HCT116 (cell line): Measurements from ENCODE around the gene ARHGAP29. TPM values are rescaled to one million over a fixed set of nuclear protein-coding genes. Genes with fewer than 3 reads are reported as not detected.

Experiments
- ATAC-seq: fragments of 200-7000 bp; cut with Tn5 transposase; 2 replicates; pipeline ENCODE4 v1.9.1; 2020; ENCODE audit warnings: mild to moderate bottlenecking, moderate library complexity
- BruUV-seq: library from RNA; stranded (reverse); fragments of 400-500 nt; replicated peaks from 2 replicates; lab custom pipeline; 2021; lab: Mats Ljungman, UMichigan
- CTCF ChIA-PET: fragments of 300-600 bp; sonication (Branson Sonifier 250); formaldehyde crosslinking; loops from one replicate; lab custom pipeline; 2021; ENCODE audit warnings: antibody characterized with exemption; lab: Charles Lee
- POLR2A ChIA-PET: fragments of 300-600, 350-600 bp; sonication (Branson Sonifier 250); formaldehyde crosslinking; loops from one replicate; lab custom pipeline; 2021; ENCODE audit warnings: antibody characterized with exemption; lab: Charles Lee
- RAD21 ChIA-PET, 2 experiments: fragments of 300-600 bp; sonication (Branson Sonifier 250); formaldehyde crosslinking; loops; one replicate each; lab custom pipeline; 2023; ENCODE audit warnings: low total read pairs in 2 of 2; ENCODE audit not compliant: uncharacterized antibody in 2 of 2, unreplicated experiment in 2 of 2, low non-redundant PET in 1 of 2; lab: Charles Lee
- DNase-seq: peaks from one replicate; pipeline ENCODE4 v3.0.0-alpha.2; 2010; ENCODE audit warnings: low read depth, low spot score
- H2AFZ ChIP-seq: fragments of 200-600 bp; shearing (Covaris generic), sonication (generic); 2 replicates; pipeline ENCODE4 v1.6.1; 2017; ENCODE audit warnings: low read depth, mixed run types, mixed read lengths, antibody characterized with exemption, low read length; ENCODE audit not compliant: poor library complexity, severe bottlenecking
- H3K27ac ChIP-seq: 2 replicates; pipeline ENCODE4 v1.5.1; 2012; ENCODE audit warnings: low read depth, low read length
- H3K27me3 ChIP-seq: fragments of 200-600 bp; sonication (generic); 2 replicates; pipeline ENCODE4 v1.6.1; 2016; ENCODE audit warnings: mixed run types, low read length, mixed read lengths; ENCODE audit not compliant: insufficient read depth
- H3K36me3 ChIP-seq, 2 experiments: fragments of 200-500 bp in 1 of 2; fragments of 200-600 bp in 1 of 2; sonication (Bioruptor generic) in 1 of 2; sonication (generic) in 1 of 2; 2 replicates each; pipeline versions ENCODE4 v1.5.1 to v1.6.1; 2014 to 2016; ENCODE audit warnings: low read length in 2 of 2, inconsistent platforms in 1 of 2, mixed read lengths in 1 of 2, mixed run types in 1 of 2; ENCODE audit not compliant: insufficient read depth in 2 of 2, control insufficient read depth in 1 of 2
- H3K4me1 ChIP-seq, 2 experiments: fragments of 200-600 bp in 1 of 2; sonication (generic) in 1 of 2; 2 replicates each; pipeline versions ENCODE4 v1.5.1 to v1.6.1; 2012 to 2017; ENCODE audit warnings: low read length in 2 of 2, inconsistent platforms in 1 of 2, mild to moderate bottlenecking in 1 of 2, mixed read lengths in 1 of 2, mixed run types in 1 of 2, moderate library complexity in 1 of 2; ENCODE audit not compliant: insufficient read depth in 2 of 2, control insufficient read depth in 1 of 2
- H3K4me2 ChIP-seq: fragments of 200-600 bp; sonication (generic); 2 replicates; pipeline ENCODE4 v1.6.1; 2017; ENCODE audit warnings: mixed run types, low read length, mixed read lengths
- H3K4me3 ChIP-seq, 2 experiments: fragments of 200-600 bp in 1 of 2; sonication (generic) in 1 of 2; replicated peaks in 1 of 2; 2 replicates each; pipeline ENCODE4 v1.5.1; 2011 to 2016; ENCODE audit warnings: low read length in 2 of 2, control low read depth in 1 of 2, low read depth in 1 of 2, mild to moderate bottlenecking in 1 of 2, mixed read lengths in 1 of 2, mixed run types in 1 of 2
- H3K79me2 ChIP-seq: fragments of 200-600 bp; sonication (generic); 2 replicates; pipeline ENCODE4 v1.6.1; 2017; ENCODE audit warnings: mild to moderate bottlenecking, mixed run types, low read length, moderate library complexity, mixed read lengths; ENCODE audit not compliant: insufficient read depth
- H3K9ac ChIP-seq: fragments of 200-600 bp; sonication (generic); 2 replicates; pipeline ENCODE4 v1.6.1; 2016; ENCODE audit warnings: low read length, mixed read lengths
- H3K9me2 ChIP-seq: fragments of 200-600 bp; sonication (generic), shearing (Covaris generic); 2 replicates; pipeline ENCODE4 v1.6.1; 2017; ENCODE audit warnings: mixed run types, mild to moderate bottlenecking, moderate library complexity; ENCODE audit not compliant: insufficient read depth
- H3K9me3 ChIP-seq, 2 experiments: fragments of 200-500 bp in 1 of 2; fragments of 200-600 bp in 1 of 2; sonication (Bioruptor generic) in 1 of 2; sonication (generic) in 1 of 2; 2 replicates each; pipeline ENCODE4 v1.6.1; 2014 to 2017; ENCODE audit warnings: low read length in 2 of 2, mixed read lengths in 2 of 2, inconsistent platforms in 1 of 2, low read depth in 1 of 2, mild to moderate bottlenecking in 1 of 2, mixed run types in 1 of 2, moderate library complexity in 1 of 2; ENCODE audit not compliant: control insufficient read depth in 1 of 2, insufficient read depth in 1 of 2
- H4K20me1 ChIP-seq: fragments of 200-600 bp; sonication (generic), shearing (Covaris generic); 2 replicates; pipeline ENCODE4 v1.6.1; 2017; ENCODE audit warnings: mixed run types, mild to moderate bottlenecking, moderate library complexity; ENCODE audit not compliant: insufficient read depth
- intact Hi-C: fragments of 100-400 bp; cut with micrococcal nuclease; formaldehyde crosslinking; loops from 2 replicates; pipeline ENCODE4 v1.10.0; 2022
- total RNA-seq: library from RNA; stranded (reverse); gene quantifications from one replicate; pipeline ENCODE4 v1.2.1, GENCODE V29; 2021; ENCODE audit not compliant: unreplicated experiment
- TF ChIP-seq, protein P1 (sequence below): IDR thresholded peaks from 2 replicates; pipeline ENCODE4 v1.6.1; 2012; ENCODE audit warnings: low read depth

The ARHGAP29 gene
- total RNA-seq, 1 experiment from 2014 or later = 128 TPM

DNA sequence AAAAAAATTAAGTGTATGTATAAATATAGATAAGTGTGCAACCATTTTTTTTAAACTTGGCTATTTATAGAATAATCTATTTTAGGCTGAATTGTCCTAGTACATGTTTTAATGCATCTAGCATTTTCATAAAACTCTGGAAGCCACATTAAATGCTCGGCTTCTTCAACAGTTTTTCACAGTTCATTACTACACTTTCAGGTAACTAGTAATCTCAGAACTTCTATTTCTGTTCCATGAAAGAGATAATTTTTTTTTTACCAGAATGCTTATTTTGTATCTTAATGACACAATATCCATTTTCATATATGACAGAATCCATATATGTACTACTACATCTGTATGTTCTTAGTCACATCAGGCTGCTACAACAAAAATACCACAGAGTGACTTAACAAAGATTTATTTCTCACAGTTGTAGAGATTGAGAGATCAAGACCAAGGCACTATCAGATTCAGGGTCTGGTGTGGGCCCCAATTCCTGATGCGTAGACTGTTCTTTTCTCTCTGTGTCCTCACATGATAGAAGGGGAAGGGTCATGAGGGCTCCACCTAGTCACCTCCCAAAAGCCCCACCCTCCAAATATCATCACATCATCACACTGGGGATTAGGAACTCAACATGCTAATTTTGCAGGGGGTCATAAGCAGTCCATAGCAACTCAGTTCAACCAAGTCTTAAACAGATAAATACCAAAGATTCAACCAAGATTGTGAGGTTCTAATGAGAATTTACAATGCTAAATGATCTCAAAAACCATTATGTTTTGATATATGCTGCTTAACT, 43.1 kb downstream of the ARHGAP29 start:
- ATAC-seq (no peak), DNase-seq (no peak)
- ChIA-PET POLR2A (no interaction called here), RAD21 (no interaction called here), CTCF (no interaction called here)
- intact Hi-C loops = no loop called here
- Histone ChIP-seq H3K4me2 (no peak overlapping the region), H3K4me1 (peaks cover 46 to 53% of the 10 kb centered on the region in 2 experiments), H3K36me3 (peaks cover 42 to 51% of the 10 kb centered on the region in 2 experiments), H3K27ac (peak overlapping the region; percentile 66; the same call in 1 of the 2 replicates), H2AFZ (no peak overlapping the region), H3K9me2 (no peaks in the 10 kb centered on the region), H3K9ac (no peak overlapping the region), H3K9me3 (no peaks in the 10 kb centered on the region), H3K4me3 (no peak overlapping the region), H3K79me2 (peaks cover 99% of the 10 kb centered on the region), H3K27me3 (no peaks in the 10 kb centered on the region), H4K20me1 (peaks cover 22% of the 10 kb centered on the region; the same call in 1 of the 2 replicates)
- BruUV-seq = no TSS peak
- TF ChIP-seq, protein P1, sequence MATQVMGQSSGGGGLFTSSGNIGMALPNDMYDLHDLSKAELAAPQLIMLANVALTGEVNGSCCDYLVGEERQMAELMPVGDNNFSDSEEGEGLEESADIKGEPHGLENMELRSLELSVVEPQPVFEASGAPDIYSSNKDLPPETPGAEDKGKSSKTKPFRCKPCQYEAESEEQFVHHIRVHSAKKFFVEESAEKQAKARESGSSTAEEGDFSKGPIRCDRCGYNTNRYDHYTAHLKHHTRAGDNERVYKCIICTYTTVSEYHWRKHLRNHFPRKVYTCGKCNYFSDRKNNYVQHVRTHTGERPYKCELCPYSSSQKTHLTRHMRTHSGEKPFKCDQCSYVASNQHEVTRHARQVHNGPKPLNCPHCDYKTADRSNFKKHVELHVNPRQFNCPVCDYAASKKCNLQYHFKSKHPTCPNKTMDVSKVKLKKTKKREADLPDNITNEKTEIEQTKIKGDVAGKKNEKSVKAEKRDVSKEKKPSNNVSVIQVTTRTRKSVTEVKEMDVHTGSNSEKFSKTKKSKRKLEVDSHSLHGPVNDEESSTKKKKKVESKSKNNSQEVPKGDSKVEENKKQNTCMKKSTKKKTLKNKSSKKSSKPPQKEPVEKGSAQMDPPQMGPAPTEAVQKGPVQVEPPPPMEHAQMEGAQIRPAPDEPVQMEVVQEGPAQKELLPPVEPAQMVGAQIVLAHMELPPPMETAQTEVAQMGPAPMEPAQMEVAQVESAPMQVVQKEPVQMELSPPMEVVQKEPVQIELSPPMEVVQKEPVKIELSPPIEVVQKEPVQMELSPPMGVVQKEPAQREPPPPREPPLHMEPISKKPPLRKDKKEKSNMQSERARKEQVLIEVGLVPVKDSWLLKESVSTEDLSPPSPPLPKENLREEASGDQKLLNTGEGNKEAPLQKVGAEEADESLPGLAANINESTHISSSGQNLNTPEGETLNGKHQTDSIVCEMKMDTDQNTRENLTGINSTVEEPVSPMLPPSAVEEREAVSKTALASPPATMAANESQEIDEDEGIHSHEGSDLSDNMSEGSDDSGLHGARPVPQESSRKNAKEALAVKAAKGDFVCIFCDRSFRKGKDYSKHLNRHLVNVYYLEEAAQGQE = no peak

DNA sequence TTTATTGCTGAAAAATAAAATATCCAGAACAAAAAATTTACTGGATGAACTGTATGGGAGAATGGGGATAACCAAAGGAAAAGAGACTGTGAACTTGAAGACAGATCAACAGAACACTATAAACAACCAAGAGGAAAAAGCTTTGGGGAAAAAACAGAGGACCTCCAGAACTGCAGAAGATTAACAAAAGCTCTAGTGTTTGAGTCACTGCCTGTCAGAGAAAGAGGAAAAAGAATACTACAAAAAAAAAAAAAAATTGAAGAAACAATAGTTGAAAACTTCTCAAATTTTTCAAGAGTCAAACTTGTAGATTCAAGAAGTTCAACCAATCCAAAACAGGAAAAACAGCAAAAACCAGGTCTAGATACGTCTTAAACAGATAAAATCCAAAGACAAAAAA, 44.3 kb downstream of the ARHGAP29 start:
- ATAC-seq (no peak), DNase-seq (no peak)
- ChIA-PET RAD21 (no interaction called here), CTCF (no interaction called here), POLR2A (no interaction called here)
- Histone ChIP-seq H4K20me1 (peaks cover 32% of the 10 kb centered on the region; the same call in 1 of the 2 replicates), H3K79me2 (peaks cover 99% of the 10 kb centered on the region), H3K36me3 (peaks cover 51 to 62% of the 10 kb centered on the region in 2 experiments), H3K27ac (peak overlapping the region; percentile 66; the same call in 1 of the 2 replicates), H3K9me2 (no peaks in the 10 kb centered on the region), H2AFZ (no peak overlapping the region), H3K27me3 (no peaks in the 10 kb centered on the region), H3K4me3 (no peak overlapping the region), H3K4me2 (no peak overlapping the region), H3K9ac (no peak overlapping the region), H3K4me1 (peaks cover 39 to 42% of the 10 kb centered on the region in 2 experiments), H3K9me3 (no peaks in the 10 kb centered on the region)
- no TSS peak for BruUV-seq
- intact Hi-C loops = no loop called here
- TF ChIP-seq, protein P1 = no peak
